Activated CD4-positive, alpha-beta T cell treated with anti-CD3 and anti-CD28 coated beads, Interleukin-2, amount 10 ng/mL, durations not matched to agents 7 days and 5 days (primary cell): ENCODE data around the gene CRTC2. TPM values are rescaled to one million over a fixed set of nuclear protein-coding genes. Genes with fewer than 3 reads are reported as not detected.

ENCODE experiments used
- CTCF ChIA-PET: fragments of 350-600 bp; sonication (Branson Sonifier 250); formaldehyde crosslinking; loops from one replicate; lab custom pipeline; 2021; ENCODE audit warnings: antibody characterized with exemption; lab: Charles Lee
- POLR2A ChIA-PET: fragments of 350-600 bp; sonication (Branson Sonifier 250); formaldehyde crosslinking; loops from one replicate; lab custom pipeline; 2021; ENCODE audit warnings: antibody characterized with exemption; lab: Charles Lee
- DNase-seq: peaks from one replicate; pipeline ENCODE4 v3.0.0-alpha.2; 2020
- H3K27ac Mint-ChIP-seq: one replicate; pipeline ENCODE4 v1.8.0; 2021; ENCODE audit warnings: mild to moderate bottlenecking, moderate library complexity, mixed read lengths
- H3K27me3 Mint-ChIP-seq: one replicate; pipeline ENCODE4 v1.8.0; 2021; ENCODE audit warnings: mixed read lengths
- H3K36me3 Mint-ChIP-seq: one replicate; pipeline ENCODE4 v1.8.0; 2021; ENCODE audit warnings: low read depth, mixed read lengths
- H3K4me1 Mint-ChIP-seq: one replicate; pipeline ENCODE4 v1.8.0; 2021; ENCODE audit warnings: mixed read lengths
- H3K4me3 Mint-ChIP-seq: one replicate; pipeline ENCODE4 v1.8.0; 2021; ENCODE audit warnings: mild to moderate bottlenecking, moderate library complexity, mixed read lengths
- H3K9me3 Mint-ChIP-seq: one replicate; pipeline ENCODE4 v1.8.0; 2021; ENCODE audit warnings: mixed read lengths
- total RNA-seq, 2 experiments: library from RNA; stranded (reverse); gene quantifications; one replicate each; pipeline ENCODE4 v1.2.3, GENCODE V29; 2021

CRTC2 gene
- total RNA-seq, 2 experiments from 2014 or later: 80.7 to 107 TPM

DNA sequence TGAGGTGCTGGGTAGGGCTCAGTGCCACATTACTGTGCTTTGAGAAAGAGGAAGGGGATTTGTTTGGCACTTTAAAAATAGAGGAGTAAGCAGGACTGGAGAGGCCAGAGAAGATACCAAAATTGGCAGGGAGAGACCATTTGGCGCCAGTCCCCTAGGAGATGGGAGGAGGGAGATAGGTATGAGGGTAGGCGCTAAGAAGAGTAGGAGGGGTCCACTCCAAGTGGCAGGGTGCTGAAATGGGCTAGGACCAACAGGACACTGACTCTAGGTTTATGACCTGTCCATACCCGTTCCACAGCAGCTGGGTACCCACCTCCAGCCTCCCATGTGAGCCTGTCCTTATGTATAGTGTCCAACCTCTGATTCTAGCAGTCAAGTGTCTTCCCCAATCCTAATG, 1.0 kb upstream of the CRTC2 start:
- H3K4me3 Mint-ChIP-seq: no peak overlapping the region
- peaks cover 70% of the 10 kb centered on the region for H3K4me1 Mint-ChIP-seq
- ChIA-PET POLR2A (no interaction called here), CTCF (interaction anchor here (0.6 kb wide), 1 partner anchor 27 kb away, joined by 3 read pairs; the partner anchor contains the start of gene RAB13)
- no peak for DNase-seq
- H3K36me3 Mint-ChIP-seq: peaks cover 23% of the 10 kb centered on the region
- no peaks in the 10 kb centered on the region for H3K27me3 Mint-ChIP-seq
- peak overlapping the region; percentile 27 for H3K27ac Mint-ChIP-seq
- H3K9me3 Mint-ChIP-seq: no peaks in the 10 kb centered on the region

DNA sequence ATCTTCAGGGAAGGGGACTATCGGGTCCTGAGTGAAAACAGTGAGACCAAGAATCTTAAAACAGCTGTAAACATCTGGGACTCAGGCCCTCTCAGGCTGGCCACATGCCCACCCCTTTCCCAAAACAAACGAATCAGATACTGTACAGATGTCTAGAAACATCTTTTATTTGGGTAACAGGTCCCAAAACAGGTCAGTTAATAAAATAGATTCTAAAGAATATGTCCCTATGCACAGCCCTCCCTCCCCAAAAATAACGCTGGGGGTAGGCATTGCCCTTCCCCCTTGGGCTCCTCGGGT, 499 bp upstream of the CRTC2 start:
- Mint-ChIP-seq H3K36me3 (peaks cover 28% of the 10 kb centered on the region), H3K4me1 (peaks cover 70% of the 10 kb centered on the region), H3K27me3 (no peaks in the 10 kb centered on the region), H3K4me3 (peak overlapping the region; percentile 96), H3K9me3 (no peaks in the 10 kb centered on the region), H3K27ac (peak overlapping the region; percentile 92)
- DNase-seq: no peak
- ChIA-PET CTCF (interaction anchor here (1.8 to 5.2 kb wide), 2 partner anchors 9 to 14 kb away, joined by 8 to 38 read pairs; partner anchors contain the start of genes CREB3L4 and DENND4B), POLR2A (interaction anchor here (0.7 to 0.9 kb wide), 2 partner anchors 8 to 169 kb away, joined by 3 to 5 read pairs; no protein-coding TSS in a partner anchor)

DNA sequence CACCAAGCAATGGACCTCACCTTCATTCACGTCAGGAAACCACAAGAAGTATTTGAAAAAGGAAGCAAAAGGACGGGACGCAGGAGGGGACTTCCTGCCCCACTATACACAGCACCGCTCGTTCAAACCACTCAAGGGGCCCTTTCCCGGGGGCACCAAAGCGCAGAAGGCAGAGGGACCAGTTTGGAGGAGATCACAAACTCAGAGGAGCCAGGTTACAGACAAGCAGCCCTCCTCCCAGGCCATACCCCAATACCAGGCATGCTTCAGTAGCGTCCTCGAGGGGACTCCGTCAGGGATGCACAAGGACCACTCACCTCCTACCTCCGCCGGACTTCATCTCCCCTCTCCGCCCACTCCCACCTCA, 685 bp downstream of the CRTC2 start:
- H3K9me3 Mint-ChIP-seq: no peaks in the 10 kb centered on the region
- ChIA-PET CTCF (interaction anchor here (0.6 to 5.2 kb wide), 4 partner anchors 8 to 286 kb away, joined by 3 to 38 read pairs (median 6); partner anchors contain the start of genes CREB3L4 and DENND4B), POLR2A (interaction anchor here (1.0 kb wide), 1 partner anchor 20 kb away, joined by 5 read pairs; the partner anchor contains the start of gene JTB)
- peaks cover 35% of the 10 kb centered on the region for H3K36me3 Mint-ChIP-seq
- peak overlapping the region; percentile 96 for H3K4me3 Mint-ChIP-seq
- H3K4me1 Mint-ChIP-seq: peaks cover 64% of the 10 kb centered on the region
- H3K27me3 Mint-ChIP-seq: no peaks in the 10 kb centered on the region
- DNase-seq: peak; percentile 46
- peak overlapping the region; percentile 92 for H3K27ac Mint-ChIP-seq

DNA sequence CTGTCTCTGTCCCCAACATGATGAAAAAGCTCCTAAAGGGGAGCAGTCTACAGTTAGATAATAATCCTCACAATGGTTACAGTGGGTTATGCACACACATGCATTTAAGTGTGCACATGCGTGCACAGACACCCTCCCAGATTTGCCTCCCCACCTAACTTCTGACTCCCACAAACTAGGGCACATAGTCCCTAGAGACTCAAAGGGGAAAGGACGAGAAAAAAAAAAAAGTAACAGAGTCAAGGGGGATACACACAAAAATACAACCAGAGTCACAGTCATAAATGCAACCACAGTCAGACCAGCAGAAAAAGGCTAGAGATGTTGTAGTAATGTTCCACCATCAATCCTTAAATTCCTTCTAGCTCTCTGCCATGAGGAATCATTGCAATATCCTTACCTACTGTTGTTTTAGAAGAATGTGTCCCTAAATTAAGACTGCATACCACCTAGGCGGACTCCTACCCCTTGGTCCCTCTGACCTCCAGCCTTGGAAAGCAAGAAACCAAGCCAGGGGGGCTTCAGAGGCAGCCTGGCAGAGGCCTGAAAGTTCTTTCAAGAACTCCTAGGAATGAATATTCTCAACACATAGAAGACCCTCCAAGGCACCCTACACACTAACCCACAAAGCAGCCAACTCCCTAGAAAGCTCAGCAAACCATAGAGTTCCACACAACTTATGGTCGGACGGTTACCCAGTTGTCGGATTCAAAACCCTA, 1.3 kb downstream of the CRTC2 start:
- ChIA-PET POLR2A (no interaction called here), CTCF (interaction anchor here (0.6 to 5.2 kb wide), 6 partner anchors 9 to 165 kb away, joined by 3 to 38 read pairs (median 4); partner anchors contain the start of genes CREB3L4 and DENND4B)
- Mint-ChIP-seq H3K9me3 (no peaks in the 10 kb centered on the region), H3K27ac (peak overlapping the region; percentile 92), H3K36me3 (peaks cover 39% of the 10 kb centered on the region), H3K4me1 (peaks cover 58% of the 10 kb centered on the region), H3K4me3 (peak overlapping the region; percentile 96), H3K27me3 (no peaks in the 10 kb centered on the region)
- DNase-seq: no peak

DNA sequence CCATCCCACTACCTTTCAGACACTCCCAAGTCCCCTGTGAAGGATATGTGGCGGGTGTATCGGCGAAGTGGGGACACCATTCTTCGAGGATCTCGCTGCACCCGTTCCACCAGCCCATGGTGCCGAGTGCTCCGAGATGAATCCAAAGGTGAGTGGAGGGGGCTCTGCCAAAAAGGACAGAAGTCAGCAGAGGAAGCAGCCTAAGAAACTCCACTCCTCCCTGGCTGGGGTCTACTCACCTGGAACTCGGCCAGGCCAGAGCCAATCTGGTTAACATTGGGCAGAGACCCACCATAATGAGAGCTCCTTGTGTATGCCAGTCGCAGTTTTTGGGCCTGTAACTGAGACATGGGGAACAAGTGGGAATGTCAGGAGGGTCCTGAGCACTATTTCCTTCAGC, 3.6 kb downstream of the CRTC2 start:
- DNase-seq: no peak
- Mint-ChIP-seq H3K27me3 (no peaks in the 10 kb centered on the region), H3K9me3 (no peaks in the 10 kb centered on the region), H3K27ac (peak overlapping the region; percentile 80), H3K36me3 (peaks cover 47% of the 10 kb centered on the region), H3K4me1 (peaks cover 42% of the 10 kb centered on the region), H3K4me3 (no peak overlapping the region)
- POLR2A ChIA-PET: no interaction called here
- CTCF ChIA-PET: interaction anchor here (1.1 to 5.2 kb wide), 3 partner anchors 8 to 30 kb away, joined by 3 to 38 read pairs (median 7); partner anchors contain the start of genes DENND4B and SLC39A1

DNA sequence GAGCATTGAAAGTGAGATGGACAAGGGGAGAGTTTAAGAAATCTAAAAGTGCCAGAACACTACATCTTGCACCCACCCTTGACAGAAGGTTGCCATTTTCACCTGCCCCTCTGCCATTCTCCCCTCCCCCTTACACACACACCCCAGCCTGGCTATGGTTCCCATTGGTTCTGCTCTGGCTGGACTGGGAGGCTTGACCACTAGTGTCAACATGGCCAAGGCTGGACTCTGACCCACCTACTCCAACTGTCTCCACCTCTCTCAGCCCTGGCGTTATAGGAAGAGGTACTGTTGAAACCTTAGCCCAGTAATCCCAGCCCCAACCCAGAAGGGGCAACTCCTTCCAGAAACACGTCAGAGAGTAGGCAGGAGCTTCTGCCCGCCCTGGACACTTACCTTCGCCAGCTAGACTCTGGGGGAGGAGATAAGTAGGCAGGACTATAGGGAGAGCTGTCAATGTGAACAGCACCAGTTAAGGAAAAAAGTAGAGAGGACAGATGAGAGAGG, 4.5 kb downstream of the CRTC2 start:
- Mint-ChIP-seq H3K36me3 (peaks cover 47% of the 10 kb centered on the region), H3K27me3 (no peaks in the 10 kb centered on the region), H3K4me3 (peak overlapping the region; percentile 21), H3K4me1 (peaks cover 35% of the 10 kb centered on the region), H3K27ac (peak overlapping the region; percentile 54), H3K9me3 (no peaks in the 10 kb centered on the region)
- CTCF ChIA-PET: interaction anchor here (0.5 to 5.2 kb wide), 6 partner anchors 9 to 127 kb away, joined by 3 to 38 read pairs (median 4); partner anchors contain the start of genes DENND4B, RAB13 and SLC39A1
- no peak for DNase-seq
- POLR2A ChIA-PET: interaction anchor here (0.7 kb wide), 1 partner anchor 14 kb away, joined by 6 read pairs; the partner anchor contains the start of gene CREB3L4

DNA sequence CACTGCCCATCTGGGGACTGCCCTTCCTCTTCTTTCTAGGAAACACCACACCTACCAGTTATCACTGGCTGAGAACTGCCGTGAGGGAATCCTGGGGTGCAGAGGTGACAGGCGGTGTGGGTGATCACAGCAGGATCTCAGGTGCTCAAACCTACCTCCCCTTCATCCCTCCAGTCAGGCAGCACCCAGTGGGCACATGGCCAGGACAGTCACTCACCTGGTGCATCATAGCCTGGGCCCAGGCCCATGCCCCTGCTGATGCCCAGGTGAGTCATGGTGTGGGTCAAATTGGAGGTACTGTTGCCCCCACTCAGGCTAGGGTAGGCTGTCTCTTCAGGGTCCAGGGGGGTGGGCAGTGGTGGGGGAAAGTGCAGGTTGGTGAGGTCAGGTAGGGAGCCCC, 6.6 kb downstream of the CRTC2 start:
- H3K9me3 Mint-ChIP-seq: no peaks in the 10 kb centered on the region
- no peak for DNase-seq
- no peak overlapping the region for H3K27ac Mint-ChIP-seq
- no peaks in the 10 kb centered on the region for H3K27me3 Mint-ChIP-seq
- peaks cover 54% of the 10 kb centered on the region for H3K36me3 Mint-ChIP-seq
- no peak overlapping the region for H3K4me3 Mint-ChIP-seq
- H3K4me1 Mint-ChIP-seq: peaks cover 34% of the 10 kb centered on the region
- ChIA-PET CTCF (no interaction called here), POLR2A (no interaction called here)

DNA sequence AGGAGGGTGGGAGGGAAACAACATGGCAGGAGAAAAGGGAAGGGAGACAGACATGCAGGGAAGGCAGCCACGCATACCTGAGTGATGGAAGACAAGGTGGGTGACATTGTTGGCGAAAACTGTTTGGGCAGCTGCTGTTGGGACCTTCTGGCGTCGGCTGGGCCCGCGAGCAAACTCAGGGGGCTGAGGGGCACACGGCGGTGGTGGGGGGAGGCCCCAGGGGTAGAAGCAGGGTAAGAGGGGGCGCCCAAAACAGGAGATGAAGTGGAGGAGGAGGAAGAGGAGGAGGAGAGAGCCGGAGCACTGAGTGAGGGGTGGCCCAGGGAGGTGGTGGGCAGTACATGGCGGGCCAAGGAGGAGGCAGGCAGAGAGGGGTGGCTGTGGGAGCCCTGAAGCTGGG, 7.2 kb downstream of the CRTC2 start:
- H3K27me3 Mint-ChIP-seq: no peaks in the 10 kb centered on the region
- ChIA-PET POLR2A (no interaction called here), CTCF (no interaction called here)
- peaks cover 29% of the 10 kb centered on the region for H3K4me1 Mint-ChIP-seq
- no peak overlapping the region for H3K27ac Mint-ChIP-seq
- DNase-seq: no peak
- H3K36me3 Mint-ChIP-seq: peaks cover 50% of the 10 kb centered on the region
- no peak overlapping the region for H3K4me3 Mint-ChIP-seq
- H3K9me3 Mint-ChIP-seq: no peaks in the 10 kb centered on the region

DNA sequence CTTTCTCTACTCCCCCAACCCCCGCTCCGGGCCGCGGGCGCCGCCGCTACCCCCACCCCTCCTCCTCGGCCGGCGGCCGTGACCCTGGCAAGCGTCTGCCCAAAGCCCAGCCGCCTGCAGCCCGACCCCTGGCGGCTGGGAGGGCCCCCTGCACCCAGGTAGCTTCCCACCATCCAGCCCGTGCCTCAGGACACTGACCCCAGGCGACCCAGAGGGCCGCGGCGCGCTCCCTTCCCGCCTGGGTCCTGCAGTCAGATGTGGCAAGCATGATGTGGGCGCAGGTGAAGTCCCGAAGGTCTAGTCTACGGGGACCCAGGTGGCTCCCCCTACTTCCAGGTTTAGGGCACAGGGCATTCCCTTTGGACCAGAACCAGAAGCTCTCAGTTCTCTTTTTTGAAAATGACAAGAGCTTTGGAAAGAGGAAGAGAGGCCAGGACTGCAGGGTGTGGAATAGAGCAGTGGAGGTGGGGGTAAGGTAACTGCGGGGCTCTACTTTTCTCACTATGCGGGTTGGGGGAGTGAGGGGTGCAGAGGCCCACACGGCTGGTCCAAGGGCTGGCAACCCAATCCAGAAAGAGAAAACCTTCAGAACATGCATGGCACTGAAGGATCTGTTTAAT, 11.7 kb downstream of the CRTC2 start, which contains the start of gene DENND4B:
Gene DENND4B, minus strand, starts transcription at position 97 of the 620 bp plus-strand sequence. CDS start 2,344 bp downstream, outside the sequence.
- no peaks in the 10 kb centered on the region for H3K27me3 Mint-ChIP-seq
- no peaks in the 10 kb centered on the region for H3K9me3 Mint-ChIP-seq
- H3K27ac Mint-ChIP-seq: peak within 1 kb of the TSS; percentile 97
- peak; percentile 70 for DNase-seq
- ChIA-PET POLR2A (interaction anchor here (0.7 to 1.4 kb wide), 3 partner anchors 16 to 44 kb away, joined by 3 to 6 read pairs (median 4); partner anchors contain the start of genes RPS27 and SLC39A1), CTCF (interaction anchor here (0.6 to 3.9 kb wide), 19 partner anchors 9 to 490 kb away, joined by 3 to 38 read pairs (median 5); partner anchors contain the start of genes CREB3L4, CRTC2, GATAD2B and JTB)
- H3K4me3 Mint-ChIP-seq: peak within 1 kb of the TSS; percentile 95
- peaks cover 52% of the 10 kb centered on the region for H3K36me3 Mint-ChIP-seq
- peaks cover 29% of the 10 kb centered on the region for H3K4me1 Mint-ChIP-seq

DNA sequence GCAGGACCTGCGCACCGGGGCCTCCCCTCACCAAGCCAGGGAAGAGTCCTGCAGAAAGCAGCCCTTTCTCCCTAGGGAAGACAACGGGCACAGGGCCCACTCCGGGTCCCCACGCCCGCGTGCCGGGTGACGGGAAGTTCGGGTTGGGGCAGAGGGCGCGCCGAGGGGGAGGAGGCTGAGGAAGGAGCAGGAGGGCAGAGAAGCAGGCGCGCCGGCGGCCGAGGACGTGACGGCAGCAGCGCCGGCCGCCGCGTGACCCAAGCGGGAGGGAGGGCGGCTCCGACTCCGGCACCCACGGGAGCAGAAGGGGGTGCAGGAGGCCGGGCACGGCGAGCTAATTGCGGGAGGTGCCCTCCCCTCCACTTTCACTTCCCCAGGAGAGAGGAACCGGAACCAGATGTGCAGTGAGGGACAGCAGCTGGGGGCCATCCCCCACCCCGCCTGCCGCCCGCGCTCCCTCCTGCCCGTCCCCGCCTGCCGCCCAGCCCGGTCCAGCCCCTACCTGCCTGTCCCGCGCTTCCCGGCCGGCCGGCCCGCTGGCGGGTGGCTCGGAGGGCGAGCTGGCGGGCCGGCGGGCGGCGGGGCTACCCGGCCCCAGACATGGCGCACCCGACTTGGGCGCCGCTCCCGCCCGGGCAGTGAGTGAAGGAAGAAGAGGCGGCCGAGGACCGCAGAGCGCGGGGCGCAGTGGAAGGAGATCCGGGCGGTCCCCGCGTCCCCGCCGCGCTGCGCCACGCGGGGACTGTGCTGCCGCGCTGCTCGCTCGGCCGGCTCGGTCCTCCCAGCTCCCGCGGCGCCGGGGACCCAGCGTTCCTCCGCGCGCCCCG, 12.4 kb downstream of the CRTC2 start:
- DNase-seq: peak; percentile 73
- Mint-ChIP-seq H3K9me3 (no peaks in the 10 kb centered on the region), H3K4me1 (peaks cover 29% of the 10 kb centered on the region), H3K27ac (peak overlapping the region; percentile 97), H3K36me3 (peaks cover 50% of the 10 kb centered on the region), H3K27me3 (no peaks in the 10 kb centered on the region), H3K4me3 (peak overlapping the region; percentile 95)
- POLR2A ChIA-PET: interaction anchor here (0.7 to 1.4 kb wide), 3 partner anchors 17 to 44 kb away, joined by 3 to 6 read pairs (median 4); partner anchors contain the start of genes RPS27 and SLC39A1
- CTCF ChIA-PET: interaction anchor here (0.9 to 3.9 kb wide), 18 partner anchors 9 to 167 kb away, joined by 3 to 38 read pairs (median 6); partner anchors contain the start of genes CREB3L4, CRTC2, GATAD2B and JTB

DNA sequence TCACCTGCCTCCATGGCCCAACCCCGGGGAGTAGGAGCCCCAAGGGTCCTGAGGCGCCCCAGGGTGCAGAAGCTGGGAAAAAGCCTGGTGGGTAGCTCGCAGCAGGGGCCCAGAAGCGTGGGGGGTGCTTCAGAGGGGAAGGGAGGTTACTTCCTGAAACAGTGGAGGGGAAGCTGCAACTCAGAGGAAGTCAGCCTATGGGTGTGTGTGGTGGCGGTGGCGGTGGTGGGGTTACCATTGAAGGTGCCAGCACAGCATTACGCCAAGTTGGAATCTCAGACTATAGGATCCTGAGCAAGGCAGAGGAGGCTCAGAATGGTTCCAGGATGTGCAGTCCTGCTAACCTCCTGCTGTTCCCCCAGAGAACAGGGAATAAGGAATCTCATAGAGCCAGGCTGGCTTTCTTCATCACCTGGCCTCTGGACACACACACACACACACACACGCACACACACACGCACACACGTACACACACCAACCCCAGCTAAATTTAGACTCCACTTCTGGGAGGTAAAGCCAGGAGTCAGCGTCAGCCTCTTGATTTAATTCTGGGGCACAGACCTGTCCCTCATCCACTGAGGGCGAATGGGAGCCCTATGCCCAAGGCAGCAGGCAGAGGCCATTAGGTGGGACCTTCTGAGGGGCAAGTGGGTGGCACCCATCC, 13.1 kb downstream of the CRTC2 start:
- H3K9me3 Mint-ChIP-seq: no peaks in the 10 kb centered on the region
- POLR2A ChIA-PET: interaction anchor here (0.7 to 1.6 kb wide), 5 partner anchors 17 to 45 kb away, joined by 3 to 6 read pairs (median 4); partner anchors contain the start of genes GATAD2B, RPS27 and SLC39A1
- H3K27me3 Mint-ChIP-seq: no peaks in the 10 kb centered on the region
- DNase-seq: peak; percentile 89
- peak overlapping the region; percentile 95 for H3K4me3 Mint-ChIP-seq
- H3K36me3 Mint-ChIP-seq: peaks cover 48% of the 10 kb centered on the region
- CTCF ChIA-PET: interaction anchor here (0.6 to 3.9 kb wide), 17 partner anchors 8 to 217 kb away, joined by 3 to 38 read pairs (median 9); partner anchors contain the start of genes CREB3L4, CRTC2, GATAD2B and JTB
- peaks cover 33% of the 10 kb centered on the region for H3K4me1 Mint-ChIP-seq
- peak overlapping the region; percentile 97 for H3K27ac Mint-ChIP-seq
